HepG2 (cell line): ENCODE measurements around the gene BMF.

Source experiments
- CTCF ChIP-seq: sonication (generic); formaldehyde crosslinking; IDR thresholded peaks from 2 replicates; pipeline ENCODE4 v1.5.0; 2020; ENCODE audit warnings: mild to moderate bottlenecking, missing genetic modification reagents, moderate library complexity
- EZH2 ChIP-seq: conservative IDR thresholded peaks from 2 replicates; pipeline ENCODE4 v1.6.1; 2012; ENCODE audit warnings: mild to moderate bottlenecking, low read depth, low read length, moderate library complexity
- HMGXB4 ChIP-seq, 2 experiments: sonication (generic) in 1 of 2; formaldehyde crosslinking in 1 of 2; IDR thresholded peaks; 2 replicates each; pipeline versions ENCODE4 v1.4.0 to v1.6.1; 2018 to 2020; ENCODE audit warnings: missing genetic modification reagents in 2 of 2, borderline replicate concordance in 1 of 2, low read depth in 1 of 2, mild to moderate bottlenecking in 1 of 2, missing biosample characterization in 1 of 2
- MAFG ChIP-seq: sonication (generic); formaldehyde crosslinking; IDR thresholded peaks from 2 replicates; pipeline ENCODE4 v1.5.1; 2020; ENCODE audit warnings: mild to moderate bottlenecking, missing genetic modification reagents
- MTA1 ChIP-seq: sonication (generic); formaldehyde crosslinking; IDR thresholded peaks from 2 replicates; pipeline ENCODE4 v1.4.0; 2020; ENCODE audit warnings: missing genetic modification reagents, mild to moderate bottlenecking, borderline replicate concordance
- NCOR1 ChIP-seq: fragments of 200-600 bp; sonication (generic); IDR thresholded peaks from 2 replicates; pipeline ENCODE4 v1.7.0; 2017; ENCODE audit warnings: antibody characterized with exemption, low read length, borderline replicate concordance
- POLR2AphosphoS5 ChIP-seq: IDR thresholded peaks from 2 replicates; pipeline ENCODE4 v1.6.1; 2012; ENCODE audit warnings: low read depth, low read length
- REST ChIP-seq, 2 experiments: IDR thresholded peaks; 2 replicates each; pipeline ENCODE4 v1.6.1; 2011 to 2012; ENCODE audit warnings: low read length in 2 of 2, borderline replicate concordance in 1 of 2, low read depth in 1 of 2, mild to moderate bottlenecking in 1 of 2, moderate library complexity in 1 of 2
- UBTF ChIP-seq: sonication (generic); formaldehyde crosslinking; IDR thresholded peaks from 2 replicates; pipeline ENCODE4 v1.4.0; 2020; ENCODE audit warnings: mild to moderate bottlenecking, missing genetic modification reagents
- ZNF660 ChIP-seq: sonication (generic); formaldehyde crosslinking; IDR thresholded peaks from 2 replicates; pipeline ENCODE4 v1.5.1; 2020; ENCODE audit warnings: mild to moderate bottlenecking, low read depth, missing genetic modification reagents, borderline replicate concordance

GRCh38 chr15:40125950-40126349 lies 17.3 kb upstream of the BMF start:
- TF ChIP-seq CTCF (no peak), UBTF (CRISPR knock-in tag) (no peak), MTA1 (no peak), HMGXB4 (CRISPR knock-in tag; IDR thresholded peaks at IDR 0.05; ENCODE audit: borderline replicate concordance in 1 of 2, low read depth in 1 of 2) (no peak), MAFG (no peak), EZH2 (no peak), POLR2AphosphoS5 (no peak), REST (IDR thresholded peaks at IDR 0.05; ENCODE audit: borderline replicate concordance in 1 of 2, low read depth in 1 of 2, low read length in 2 of 2) (no peak), NCOR1 (no peak), ZNF660 (CRISPR knock-in tag) (no peak)
